SHP77 (cell line): Measurements from ENCODE around the gene UBQLN4.
"Not testable (repeated sequence)": the region's sequence is repeated elsewhere in the genome, so short reads cannot be mapped to it uniquely, and the experiment has no call there.

Experiments used
- DNase-seq, 2 experiments: peaks; one replicate each; lab custom pipeline; 2025; lab: John Stamatoyannopoulos, UW

Gene UBQLN4

DNA sequence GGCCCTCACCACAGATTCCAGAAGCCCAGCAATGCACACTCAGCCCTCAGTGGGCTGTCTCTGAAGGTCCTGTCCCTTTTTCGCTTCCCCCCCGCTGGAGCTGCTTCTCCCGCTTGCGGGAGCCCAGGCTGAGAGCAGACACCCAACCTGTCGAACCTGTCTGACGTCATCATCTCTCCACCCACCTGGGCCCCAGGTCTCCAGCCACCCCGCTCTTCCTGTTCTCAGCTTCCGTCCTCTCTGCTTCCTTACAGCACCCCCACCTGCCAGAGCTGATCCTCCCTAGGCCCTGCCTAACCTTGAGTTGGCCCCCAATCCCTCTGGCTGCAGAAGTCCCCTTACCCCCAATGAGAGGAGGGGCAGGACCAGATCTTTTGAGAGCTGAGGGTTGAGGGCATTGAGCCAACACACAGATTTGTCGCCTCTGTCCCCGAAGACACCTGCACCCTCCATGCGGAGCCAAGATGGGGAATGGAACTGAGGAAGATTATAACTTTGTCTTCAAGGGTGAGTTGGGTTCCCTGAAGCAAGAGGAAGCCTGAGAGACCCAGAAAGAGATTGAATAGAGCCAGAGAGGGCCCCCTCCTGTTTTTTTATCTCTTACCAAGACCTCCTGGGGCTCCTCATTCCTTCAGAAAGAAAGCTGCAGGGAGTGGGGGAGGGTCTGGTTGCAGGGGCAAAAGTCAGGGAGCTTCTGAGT, 7.5 kb upstream of the UBQLN4 start, which contains the start of gene RAB25:
RAB25 (plus strand) TSS at position 224 of the 700 bp plus-strand sequence; CDS start at position 465, 241 bp downstream.
- no peak for DNase-seq

- DNase-seq = no peak
These were observed 2.8 kb upstream of the UBQLN4 start for GRCh38 chr1:156056326-156056849.

DNA sequence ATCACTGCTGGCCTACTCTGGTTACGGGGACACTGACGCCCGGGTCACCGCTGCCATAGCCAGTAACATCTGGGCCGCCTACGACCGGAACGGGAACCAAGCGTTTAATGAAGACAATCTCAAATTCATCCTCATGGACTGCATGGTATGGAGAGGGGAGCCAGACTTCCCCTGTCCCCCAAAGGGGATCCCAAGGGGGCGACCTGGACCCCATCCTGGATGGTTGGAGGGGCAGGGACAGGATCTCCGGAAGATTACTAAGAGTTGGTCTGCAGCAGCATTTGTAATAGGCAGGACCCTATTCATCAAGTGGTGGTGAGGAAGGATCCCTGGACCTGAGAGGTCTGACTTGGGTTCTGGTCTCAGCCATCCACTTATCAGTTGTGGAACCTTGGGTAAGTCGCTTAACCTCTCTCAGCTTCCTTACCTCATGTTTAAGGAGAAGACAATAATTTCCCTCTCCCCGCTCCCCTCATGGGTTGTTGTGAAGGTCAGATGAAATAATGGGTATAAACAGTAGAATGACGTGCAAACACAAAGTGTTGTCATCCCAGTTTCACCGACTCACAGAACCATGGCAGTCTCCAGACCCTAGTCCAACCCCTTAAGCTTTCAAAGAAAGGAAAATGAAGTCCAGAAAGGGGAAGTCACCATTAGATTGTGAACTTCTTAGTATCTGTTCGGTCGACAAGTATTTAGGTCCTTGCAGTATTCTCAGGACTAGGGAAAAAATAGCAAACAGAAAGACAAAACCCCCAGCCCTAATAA, 1.9 kb upstream of the UBQLN4 start:
- no peak for DNase-seq

DNA sequence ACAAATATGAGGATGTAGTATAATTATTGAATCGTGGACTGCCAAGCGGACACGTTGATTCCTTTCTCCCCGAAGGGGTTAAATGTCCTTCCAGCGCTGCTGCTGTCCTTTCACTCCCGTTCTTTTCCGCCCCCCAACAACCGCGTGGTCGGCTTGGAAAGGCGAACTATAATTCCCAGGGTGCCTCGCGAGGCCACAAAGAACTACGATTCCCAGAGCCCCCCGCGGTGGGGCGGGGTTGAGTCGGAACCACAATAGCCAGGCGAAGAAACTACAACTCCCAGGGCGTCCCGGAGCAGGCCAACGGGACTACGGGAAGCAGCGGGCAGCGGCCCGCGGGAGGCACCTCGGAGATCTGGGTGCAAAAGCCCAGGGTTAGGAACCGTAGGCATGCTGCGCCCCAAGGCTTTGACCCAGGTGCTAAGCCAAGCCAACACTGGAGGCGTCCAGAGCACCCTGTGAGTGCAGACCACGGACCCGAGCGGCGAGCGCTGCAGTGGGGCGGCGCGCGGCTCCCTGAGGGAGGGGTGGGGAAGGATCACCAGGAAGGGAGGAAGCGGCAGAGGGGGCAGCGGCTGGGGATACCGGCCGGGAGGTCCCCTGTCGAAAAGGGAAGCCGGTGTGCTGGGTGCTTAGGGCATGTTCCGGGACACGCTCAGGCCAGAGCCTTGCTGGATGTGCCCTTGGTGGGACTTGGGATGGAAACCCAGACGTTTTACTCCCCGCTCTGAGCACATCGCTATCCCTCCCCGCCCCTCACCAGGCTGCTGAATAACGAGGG, 1.1 kb upstream of the UBQLN4 start, which contains the start of gene LAMTOR2:
LAMTOR2 (plus strand) TSS at position 283 of the 781 bp plus-strand sequence; CDS start at position 391, 108 bp downstream.
- DNase-seq = peak; percentile 100

DNA sequence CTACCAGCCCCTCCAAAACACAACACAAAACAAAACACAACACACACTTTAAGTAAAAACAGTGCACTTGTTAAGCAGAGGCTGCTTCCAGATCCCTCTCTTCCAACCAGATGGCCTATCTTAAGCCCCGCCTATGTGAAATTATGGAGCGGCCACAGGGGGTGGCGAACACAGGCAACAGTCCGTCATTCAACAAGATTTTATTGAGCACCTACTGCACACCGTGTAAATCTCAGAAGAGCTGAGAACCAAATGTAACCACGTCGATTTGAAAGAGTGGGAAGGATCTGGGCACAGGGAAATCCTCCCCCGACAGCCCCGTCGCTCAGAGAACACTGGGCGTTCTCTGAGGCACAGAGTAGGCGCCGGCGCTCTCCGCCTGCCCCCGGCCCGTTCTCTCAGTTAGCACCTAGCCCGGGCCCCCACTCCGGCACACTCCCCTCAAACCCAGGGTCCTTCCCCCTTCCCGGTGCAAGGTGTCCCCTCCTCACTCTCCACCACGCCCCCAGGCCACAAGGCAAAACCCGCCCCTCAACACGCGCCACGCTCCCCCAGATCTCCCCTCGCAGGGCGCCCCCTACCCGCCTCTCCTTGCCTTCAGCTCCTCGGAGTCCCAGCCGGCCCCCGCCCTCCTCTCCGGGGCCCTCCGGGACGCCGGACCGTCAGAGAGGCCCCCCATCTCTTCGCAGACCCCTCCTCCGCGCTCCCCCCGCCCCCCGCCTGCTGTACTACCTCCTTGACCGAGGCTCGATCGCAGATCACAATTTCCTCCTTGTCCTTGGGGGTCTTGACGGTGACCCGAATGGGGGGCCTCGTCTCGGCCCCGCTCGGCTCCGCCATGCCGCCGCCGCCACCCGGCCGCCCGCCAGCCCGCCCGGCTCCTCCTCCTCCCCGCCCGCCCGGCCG, 483 bp downstream of the UBQLN4 start:
- DNase-seq = peak; percentile 80 to 86

- DNase-seq = no peak
These were observed 2.4 kb downstream of the UBQLN4 start for GRCh38 chr1:156051011-156051725.

DNA sequence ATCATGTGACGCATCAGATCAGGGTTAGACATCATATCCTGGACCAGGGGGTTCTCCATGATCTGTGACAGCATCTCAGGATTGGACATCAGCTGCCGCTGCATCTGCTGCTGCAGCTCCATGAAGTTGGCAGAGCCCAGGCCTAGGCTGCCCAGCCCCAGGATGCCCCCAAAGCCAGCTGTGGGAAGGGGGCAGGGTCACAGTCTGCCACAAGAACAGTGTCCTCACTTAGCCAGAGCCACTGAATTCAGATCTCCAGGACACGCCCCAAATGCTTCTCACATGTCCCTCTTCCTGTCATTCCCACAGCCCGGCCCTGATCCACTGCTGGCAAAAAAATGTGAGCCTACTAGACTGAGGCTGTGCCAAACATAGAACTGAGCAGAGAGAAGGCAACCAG, 3.2 kb downstream of the UBQLN4 start:
- DNase-seq = no peak

DNA sequence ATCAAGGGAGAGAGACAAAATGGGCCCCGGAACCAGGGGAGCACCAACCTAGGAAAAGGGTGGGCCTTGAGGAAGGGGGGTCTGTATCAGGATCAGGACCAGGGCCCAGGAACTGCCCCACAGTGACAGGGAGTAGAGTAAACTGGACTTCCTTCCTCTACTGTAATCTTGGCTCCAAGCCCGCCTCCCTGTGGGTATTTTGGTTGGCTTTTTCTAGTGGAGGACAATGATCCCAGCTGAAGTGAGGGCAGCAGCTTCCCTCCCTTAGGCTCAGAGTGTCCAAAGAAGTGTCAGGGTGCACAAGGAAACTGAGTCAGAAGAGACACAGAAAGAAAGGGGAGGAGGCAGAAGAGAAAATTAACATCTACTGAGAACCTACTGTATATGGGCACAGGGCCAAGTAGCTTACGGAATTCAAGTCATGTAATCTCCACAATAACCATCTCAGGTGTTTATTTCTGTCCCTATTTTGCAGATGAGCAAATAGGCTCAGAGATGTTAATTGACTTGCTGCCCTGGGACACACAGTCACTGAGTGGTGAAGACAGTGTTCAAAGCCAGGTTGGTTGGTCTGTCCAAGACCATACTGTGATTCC, 4.8 kb downstream of the UBQLN4 start:
- no peak for DNase-seq

GRCh38 chr1:156045076-156045475, 8.5 kb downstream of the UBQLN4 start:
- DNase-seq = no peak

- no peak for DNase-seq
These were observed 10.8 kb downstream of the UBQLN4 start for GRCh38 chr1:156042828-156043227.

DNA sequence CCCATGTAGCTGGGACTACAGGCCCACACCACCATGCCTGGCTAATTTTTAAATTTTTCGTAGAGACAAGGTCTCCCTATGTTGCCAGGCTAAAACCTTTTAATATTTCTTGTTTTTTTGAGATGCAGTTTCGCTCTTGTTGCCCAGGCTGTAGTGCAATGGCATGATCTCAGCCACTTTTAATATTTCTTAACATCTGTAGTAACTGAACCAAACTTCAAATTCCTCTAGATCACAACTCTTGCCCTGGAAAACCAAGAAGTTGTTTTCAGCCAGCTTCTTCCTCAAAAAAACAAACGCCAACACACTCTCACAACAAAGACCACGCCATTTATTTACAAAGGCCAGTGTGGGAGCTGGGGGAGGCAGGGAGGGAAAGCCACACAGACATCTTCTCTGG, 18.6 kb downstream of the UBQLN4 start:
- DNase-seq = not testable (repeated sequence)

GRCh38 chr1:156033011-156033410, 20.6 kb downstream of the UBQLN4 start:
- no peak for DNase-seq

DNA sequence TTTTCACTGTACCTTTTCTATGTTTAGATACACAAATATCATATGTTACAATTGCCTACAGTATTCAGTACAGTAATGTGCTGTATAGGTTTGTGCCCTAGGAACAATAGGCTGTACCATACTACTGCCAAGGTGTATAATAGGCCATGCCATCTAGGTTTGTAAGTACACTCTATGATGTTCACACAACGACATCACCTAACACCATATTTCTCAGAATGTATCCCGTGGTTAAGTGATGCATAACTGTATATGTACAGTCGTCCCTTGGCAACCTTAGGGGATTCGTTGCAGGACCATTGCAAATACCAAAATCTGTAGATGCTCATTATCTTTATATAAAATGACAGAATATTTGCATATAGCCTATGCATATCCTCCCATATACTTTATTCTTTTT, 27.0 kb downstream of the UBQLN4 start:
- DNase-seq = no peak

DNA sequence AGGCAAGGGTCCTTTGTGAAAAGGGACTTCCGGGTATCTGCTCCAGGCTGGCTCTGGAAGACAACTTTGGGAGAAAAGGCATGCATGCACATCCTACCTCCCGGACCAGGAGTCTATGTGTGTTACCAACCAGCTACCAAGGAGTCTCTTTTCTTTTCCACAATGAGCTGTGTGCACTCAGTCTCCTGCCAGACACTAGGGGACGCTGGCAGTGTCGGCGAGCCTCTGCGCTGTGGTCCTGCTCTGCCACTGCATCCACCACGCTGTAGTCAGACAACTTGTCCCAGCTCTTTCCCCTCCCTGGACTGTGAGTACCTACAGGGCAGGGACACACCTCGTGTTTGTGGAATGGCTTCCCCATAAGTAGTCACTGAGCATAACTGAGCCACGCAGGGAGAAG, 27.7 kb downstream of the UBQLN4 start:
- DNase-seq = peak; percentile 78 to 90

DNA sequence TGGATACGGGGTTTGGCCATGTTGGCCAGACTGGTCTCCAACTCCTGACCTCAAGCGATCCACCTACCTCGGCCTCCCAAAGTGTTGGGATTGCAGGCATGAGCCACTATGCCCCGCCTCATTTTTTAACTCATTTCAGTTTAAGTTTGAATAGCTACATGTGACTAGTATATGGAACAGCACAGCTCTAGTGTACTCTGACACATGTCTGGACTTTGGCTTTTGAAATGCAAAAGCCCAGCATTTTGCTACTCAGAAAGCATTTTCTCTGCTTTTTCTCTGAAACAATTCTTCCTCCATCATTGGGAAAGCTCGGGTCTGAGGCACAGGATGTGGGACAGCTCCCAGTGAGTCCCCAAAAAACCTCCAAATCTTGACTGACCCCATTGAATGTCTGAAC, 28.8 kb downstream of the UBQLN4 start:
- no peak for DNase-seq

DNA sequence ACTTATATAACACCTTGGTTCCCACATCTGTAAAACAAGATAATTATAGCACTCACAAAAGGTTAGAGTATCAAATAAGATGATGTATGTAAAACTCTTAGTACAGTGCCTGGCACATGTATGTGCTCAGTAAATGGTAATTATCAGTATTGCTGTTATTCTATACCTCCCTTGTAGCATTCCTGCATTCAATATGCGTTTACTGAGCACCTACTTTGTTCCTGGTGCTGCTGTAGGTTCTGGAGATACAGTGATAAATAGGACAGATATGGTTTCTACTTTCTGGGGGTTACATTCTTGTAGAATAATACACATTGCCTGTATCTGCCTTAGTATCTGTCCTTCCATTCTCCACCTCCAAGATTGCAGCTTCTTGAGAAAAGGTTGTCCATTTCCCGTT, 31.6 kb downstream of the UBQLN4 start:
- no peak for DNase-seq

- no peak for DNase-seq
These were observed 32.5 kb downstream of the UBQLN4 start for GRCh38 chr1:156021093-156021428.

GRCh38 chr1:156020293-156021092, 33.1 kb downstream of the UBQLN4 start, which contains the start of gene SSR2:
Gene SSR2 (minus strand): TSS chr1:156020951. CDS start chr1:156020167, 784 bp downstream.
- peak; percentile 99 for DNase-seq

- DNase-seq = no peak
These were observed 33.7 kb downstream of the UBQLN4 start for GRCh38 chr1:156019946-156020292.
